Skeletal muscle satellite cell (primary cell): ENCODE data around the gene VTI1A.

Experiments
- H3K27me3 ChIP-seq: 2 replicates; pipeline ENCODE4 v1.7.0; 2013; ENCODE audit warnings: low read length; ENCODE audit not compliant: control insufficient read depth, insufficient read depth
- H3K36me3 ChIP-seq: 2 replicates; pipeline ENCODE4 v1.7.0; 2013; ENCODE audit warnings: mild to moderate bottlenecking, control low read depth, low read length; ENCODE audit not compliant: insufficient read depth
- H3K4me1 ChIP-seq: 2 replicates; pipeline ENCODE4 v1.7.0; 2013; ENCODE audit warnings: low read length; ENCODE audit not compliant: control insufficient read depth, insufficient read depth
- H3K4me2 ChIP-seq: 2 replicates; pipeline ENCODE4 v1.7.0; 2013; ENCODE audit warnings: mild to moderate bottlenecking, low read length
- H3K4me3 ChIP-seq: 2 replicates; pipeline ENCODE4 v1.7.0; 2013; ENCODE audit warnings: low read length
- H3K9ac ChIP-seq: 2 replicates; pipeline ENCODE4 v1.7.0; 2013; ENCODE audit warnings: mild to moderate bottlenecking, low read depth, low read length, moderate library complexity
- H3K9me3 ChIP-seq: replicated peaks from 2 replicates; pipeline ENCODE4 v1.7.0; 2013; ENCODE audit warnings: mild to moderate bottlenecking, control low read depth, low read length

The VTI1A gene

GRCh38 chr10:112797197-112797596 lies 350.2 kb downstream of the VTI1A start:
- H3K4me1 ChIP-seq, result peaks cover 16% of the 10 kb centered on the region
- no peak overlapping the region for H3K9ac ChIP-seq
- H3K4me3 ChIP-seq, result no peak overlapping the region
- H3K4me2 ChIP-seq, result no peak overlapping the region
- no peaks in the 10 kb centered on the region for H3K36me3 ChIP-seq
- no peaks in the 10 kb centered on the region for H3K27me3 ChIP-seq
- H3K9me3 ChIP-seq, result no peaks in the 10 kb centered on the region

GRCh38 chr10:112797855-112798254 lies 350.8 kb downstream of the VTI1A start:
- Histone ChIP-seq H3K27me3 (no peaks in the 10 kb centered on the region), H3K4me3 (no peak overlapping the region), H3K9ac (no peak overlapping the region), H3K9me3 (no peaks in the 10 kb centered on the region), H3K4me1 (peaks cover 12% of the 10 kb centered on the region), H3K4me2 (no peak overlapping the region), H3K36me3 (no peaks in the 10 kb centered on the region)

- H3K27me3 ChIP-seq, result no peaks in the 10 kb centered on the region
- H3K9ac ChIP-seq, result no peak overlapping the region
- H3K4me2 ChIP-seq, result no peak overlapping the region
- H3K9me3 ChIP-seq, result no peaks in the 10 kb centered on the region
- no peaks in the 10 kb centered on the region for H3K4me1 ChIP-seq
- no peaks in the 10 kb centered on the region for H3K36me3 ChIP-seq
- H3K4me3 ChIP-seq, result no peak overlapping the region
These were observed 352.0 kb downstream of the VTI1A start for GRCh38 chr10:112799038-112799437.

- Histone ChIP-seq H3K9ac (no peak overlapping the region), H3K9me3 (no peaks in the 10 kb centered on the region), H3K4me1 (no peaks in the 10 kb centered on the region), H3K4me2 (no peak overlapping the region), H3K27me3 (no peaks in the 10 kb centered on the region), H3K4me3 (no peak overlapping the region), H3K36me3 (no peaks in the 10 kb centered on the region)
These were observed 352.9 kb downstream of the VTI1A start for GRCh38 chr10:112799726-112800510.

GRCh38 chr10:112801004-112801403 lies 354.0 kb downstream of the VTI1A start:
- Histone ChIP-seq H3K36me3 (no peaks in the 10 kb centered on the region), H3K9me3 (no peaks in the 10 kb centered on the region), H3K27me3 (no peaks in the 10 kb centered on the region), H3K4me1 (no peaks in the 10 kb centered on the region), H3K9ac (no peak overlapping the region), H3K4me3 (no peak overlapping the region), H3K4me2 (no peak overlapping the region)

GRCh38 chr10:112801748-112802147 lies 354.7 kb downstream of the VTI1A start:
- Histone ChIP-seq H3K4me2 (no peak overlapping the region), H3K4me1 (no peaks in the 10 kb centered on the region), H3K27me3 (no peaks in the 10 kb centered on the region), H3K9ac (no peak overlapping the region), H3K36me3 (no peaks in the 10 kb centered on the region), H3K9me3 (no peaks in the 10 kb centered on the region), H3K4me3 (no peak overlapping the region)

GRCh38 chr10:112802411-112803022 lies 355.5 kb downstream of the VTI1A start:
- Histone ChIP-seq H3K36me3 (no peaks in the 10 kb centered on the region), H3K4me3 (no peak overlapping the region), H3K9ac (no peak overlapping the region), H3K4me1 (no peaks in the 10 kb centered on the region), H3K27me3 (no peaks in the 10 kb centered on the region), H3K4me2 (no peak overlapping the region), H3K9me3 (no peaks in the 10 kb centered on the region)

GRCh38 chr10:112803961-112804401 lies 357.0 kb downstream of the VTI1A start:
- Histone ChIP-seq H3K27me3 (no peaks in the 10 kb centered on the region), H3K9ac (no peak overlapping the region), H3K36me3 (no peaks in the 10 kb centered on the region), H3K4me2 (no peak overlapping the region), H3K4me3 (no peak overlapping the region), H3K9me3 (no peaks in the 10 kb centered on the region), H3K4me1 (no peaks in the 10 kb centered on the region)

GRCh38 chr10:112805254-112805590 lies 358.2 kb downstream of the VTI1A start:
- H3K9ac ChIP-seq, result no peak overlapping the region
- H3K4me3 ChIP-seq, result no peak overlapping the region
- H3K4me1 ChIP-seq, result no peaks in the 10 kb centered on the region
- H3K36me3 ChIP-seq, result no peaks in the 10 kb centered on the region
- H3K9me3 ChIP-seq, result no peaks in the 10 kb centered on the region
- no peak overlapping the region for H3K4me2 ChIP-seq
- H3K27me3 ChIP-seq, result no peaks in the 10 kb centered on the region

- H3K27me3 ChIP-seq, result no peaks in the 10 kb centered on the region
- H3K9me3 ChIP-seq, result no peaks in the 10 kb centered on the region
- H3K36me3 ChIP-seq, result no peaks in the 10 kb centered on the region
- H3K4me3 ChIP-seq, result no peak overlapping the region
- no peaks in the 10 kb centered on the region for H3K4me1 ChIP-seq
- H3K4me2 ChIP-seq, result no peak overlapping the region
- H3K9ac ChIP-seq, result no peak overlapping the region
These were observed 358.7 kb downstream of the VTI1A start for GRCh38 chr10:112805701-112806100.

GRCh38 chr10:112807013-112807412 lies 360.0 kb downstream of the VTI1A start:
- Histone ChIP-seq H3K4me3 (no peak overlapping the region), H3K4me1 (peaks cover 9% of the 10 kb centered on the region), H3K9ac (no peak overlapping the region), H3K36me3 (no peaks in the 10 kb centered on the region), H3K27me3 (no peaks in the 10 kb centered on the region), H3K4me2 (no peak overlapping the region), H3K9me3 (no peaks in the 10 kb centered on the region)

- H3K9me3 ChIP-seq, result no peaks in the 10 kb centered on the region
- H3K4me2 ChIP-seq, result no peak overlapping the region
- H3K4me1 ChIP-seq, result peaks cover 20% of the 10 kb centered on the region
- H3K4me3 ChIP-seq, result no peak overlapping the region
- H3K36me3 ChIP-seq, result no peaks in the 10 kb centered on the region
- H3K9ac ChIP-seq, result no peak overlapping the region
- no peaks in the 10 kb centered on the region for H3K27me3 ChIP-seq
These were observed 362.7 kb downstream of the VTI1A start for GRCh38 chr10:112809736-112810135.
